Suprapubic skin (tissue), 4 donors: Measurements from ENCODE around the gene ARAP2. TPM values are rescaled to one million over a fixed set of nuclear protein-coding genes. Genes with fewer than 3 reads are reported as not detected.
A peak's percentile ranks its signal among the peaks of the same experiment; 100 is the strongest.

Experiments used
- DNase-seq, 2 donors: peaks; one replicate each; pipeline ENCODE4 v3.0.0-alpha.2; 2019; ENCODE audit warnings: low spot score in 2 of 2
- H3K27ac ChIP-seq: fragments of 200-600 bp; sonication (generic); one replicate; pipeline ENCODE4 v1.5.1; 2019
- H3K27me3 ChIP-seq: fragments of 200-600 bp; sonication (generic); one replicate; pipeline ENCODE4 v1.5.1; 2019
- H3K36me3 ChIP-seq: fragments of 200-600 bp; sonication (generic); one replicate; pipeline ENCODE4 v1.5.1; 2019
- H3K4me1 ChIP-seq: fragments of 200-600 bp; sonication (generic); one replicate; pipeline ENCODE4 v1.5.1; 2019
- H3K4me3 ChIP-seq: fragments of 200-600 bp; sonication (generic); one replicate; pipeline ENCODE4 v1.5.1; 2019; ENCODE audit warnings: mild to moderate bottlenecking
- H3K9me3 ChIP-seq: fragments of 200-600 bp; sonication (generic); one replicate; pipeline ENCODE4 v1.5.1; 2019
- CTCF ChIP-seq, 2 donors: fragments of 200-600 bp in 1 of 2; fragments of 450-650 bp in 1 of 2; sonication (generic) in 1 of 2; IDR thresholded peaks; one replicate each; pipeline ENCODE4 v1.5.1; 2016 to 2019; ENCODE audit warnings: antibody characterized with exemption in 2 of 2, mild to moderate bottlenecking in 1 of 2, moderate library complexity in 1 of 2
- EP300 ChIP-seq: sonication (generic); formaldehyde crosslinking; IDR thresholded peaks from one replicate; pipeline ENCODE4 v1.6.1; 2017; ENCODE audit warnings: antibody characterized with exemption
- POLR2A ChIP-seq, 2 donors: fragments of 450-650 bp; IDR thresholded peaks; one replicate each; pipeline ENCODE4 v1.6.1; 2017; ENCODE audit warnings: antibody characterized with exemption in 2 of 2, mild to moderate bottlenecking in 2 of 2, moderate library complexity in 2 of 2
- POLR2AphosphoS5 ChIP-seq, 3 donors: sonication (generic); formaldehyde crosslinking; IDR thresholded peaks; one replicate each; pipeline ENCODE4 v1.6.1; 2017; ENCODE audit warnings: antibody characterized with exemption in 3 of 3
- WGBS: methylation state at CpG from one replicate; pipeline ENCODE4 v1.1.5; 2018; 5-methylcytosine and 5-hydroxymethylcytosine counted together
- total RNA-seq, 4 donors: library from RNA; depleted of rRNA; stranded (reverse); fragments of >200 nt; gene quantifications; one replicate each; pipeline ENCODE4 v1.1.0, GENCODE V29; 2016

ARAP2 gene
- 100 to 1,000 TPM in 3 of 4 donors, 10 to 100 TPM in 1; 88.2 to 203 (median 117) TPM for total RNA-seq

GRCh38 chr4:36244257-36245082 lies at the start of gene ARAP2:
ARAP2 (minus strand) TSS chr4:36244514; CDS start chr4:36229486, 15,028 bp downstream.
- Histone ChIP-seq H3K4me3 (peak within 1 kb of the TSS; percentile 87), H3K9me3 (no peaks in the 10 kb centered on the region), H3K27me3 (no peaks in the 10 kb centered on the region), H3K4me1 (peaks cover 20% of the 10 kb centered on the region), H3K27ac (peak within 1 kb of the TSS; percentile 98), H3K36me3 (no peaks in the 10 kb centered on the region)
- WGBS, result 6% methylated on average over 14 of the region's 81 CpGs
- TF ChIP-seq POLR2A (IDR thresholded peaks at IDR 0.05), result peak in 1 of 2 donors; percentile 33
- no peak for TF ChIP-seq CTCF (IDR thresholded peaks at IDR 0.05)
- TF ChIP-seq EP300, result no peak
- no peak for TF ChIP-seq POLR2AphosphoS5 (IDR thresholded peaks at IDR 0.05)
- DNase-seq, result peak in 1 of 2 donors; percentile 72

- DNase-seq, result no peak
- 57% methylated on average over 7 of the region's 7 CpGs for WGBS
- H3K4me1 ChIP-seq, result no peaks in the 10 kb centered on the region
- no peaks in the 10 kb centered on the region for H3K36me3 ChIP-seq
- no peaks in the 10 kb centered on the region for H3K9me3 ChIP-seq
- no peak overlapping the region for H3K27ac ChIP-seq
- no peak overlapping the region for H3K4me3 ChIP-seq
- H3K27me3 ChIP-seq, result no peaks in the 10 kb centered on the region
- TF ChIP-seq POLR2AphosphoS5 (IDR thresholded peaks at IDR 0.05), result no peak
- no peak for TF ChIP-seq CTCF (IDR thresholded peaks at IDR 0.05)
- no peak for TF ChIP-seq EP300
- TF ChIP-seq POLR2A (IDR thresholded peaks at IDR 0.05), result no peak
Measured at GRCh38 chr4:36292556-36293188, 48.4 kb upstream of the ARAP2 start.

- WGBS, result 56% methylated on average over 2 of the region's 2 CpGs
- Histone ChIP-seq H3K4me1 (no peaks in the 10 kb centered on the region), H3K36me3 (no peaks in the 10 kb centered on the region), H3K4me3 (no peak overlapping the region), H3K27me3 (no peaks in the 10 kb centered on the region), H3K27ac (no peak overlapping the region), H3K9me3 (no peaks in the 10 kb centered on the region)
- no peak for DNase-seq
- TF ChIP-seq EP300 (no peak), CTCF (IDR thresholded peaks at IDR 0.05) (no peak), POLR2AphosphoS5 (IDR thresholded peaks at IDR 0.05) (no peak), POLR2A (IDR thresholded peaks at IDR 0.05) (no peak)
Measured at GRCh38 chr4:36290641-36291040, 46.3 kb upstream of the ARAP2 start.

- H3K27ac ChIP-seq, result no peak overlapping the region
- no peak for TF ChIP-seq POLR2AphosphoS5 (IDR thresholded peaks at IDR 0.05)
- no peak for TF ChIP-seq CTCF (IDR thresholded peaks at IDR 0.05)
- no peak overlapping the region for H3K4me3 ChIP-seq
- H3K4me1 ChIP-seq, result no peaks in the 10 kb centered on the region
- no peaks in the 10 kb centered on the region for H3K36me3 ChIP-seq
- WGBS, result 62% methylated on average over 2 of the region's 2 CpGs
- no peaks in the 10 kb centered on the region for H3K9me3 ChIP-seq
- no peak for DNase-seq
- no peaks in the 10 kb centered on the region for H3K27me3 ChIP-seq
Measured at GRCh38 chr4:36288731-36289426, 44.6 kb upstream of the ARAP2 start.

- no peaks in the 10 kb centered on the region for H3K27me3 ChIP-seq
- no peaks in the 10 kb centered on the region for H3K9me3 ChIP-seq
- H3K4me3 ChIP-seq, result no peak overlapping the region
- 94% methylated on average over 4 of the region's 4 CpGs for WGBS
- no peak for DNase-seq
- H3K4me1 ChIP-seq, result peaks cover 2% of the 10 kb centered on the region
- TF ChIP-seq CTCF (IDR thresholded peaks at IDR 0.05) (no peak), POLR2A (IDR thresholded peaks at IDR 0.05) (no peak), POLR2AphosphoS5 (IDR thresholded peaks at IDR 0.05) (no peak), EP300 (no peak)
- H3K27ac ChIP-seq, result no peak overlapping the region
- H3K36me3 ChIP-seq, result no peaks in the 10 kb centered on the region
Measured at GRCh38 chr4:36286481-36286871, 42.2 kb upstream of the ARAP2 start.
